NCI-H1694 (cell line): ENCODE measurements around the gene CYP26B1.
A peak's percentile ranks its signal among the peaks of the same experiment; 100 is the strongest.

Source experiments
- DNase-seq: peaks from one replicate; lab custom pipeline; 2025; lab: John Stamatoyannopoulos, UW

CYP26B1 gene

GRCh38 chr2:72141032-72141645 is 6.5 kb downstream of the CYP26B1 start:
- DNase-seq, result no peak

GRCh38 chr2:72140621-72140960 is 7.1 kb downstream of the CYP26B1 start:
- DNase-seq, result no peak

- DNase-seq, result no peak
Measured at GRCh38 chr2:72139874-72140620, 7.6 kb downstream of the CYP26B1 start.

GRCh38 chr2:72139471-72139873 is 8.2 kb downstream of the CYP26B1 start:
- DNase-seq, result no peak

GRCh38 chr2:72138921-72139381 is 8.7 kb downstream of the CYP26B1 start:
- no peak for DNase-seq

- DNase-seq, result no peak
Measured at GRCh38 chr2:72138011-72138881, 9.4 kb downstream of the CYP26B1 start.

GRCh38 chr2:72137498-72138010 is 10.1 kb downstream of the CYP26B1 start:
- DNase-seq, result peak; percentile 63

GRCh38 chr2:72136933-72137497 is 10.6 kb downstream of the CYP26B1 start:
- DNase-seq, result no peak

GRCh38 chr2:72136331-72136730 is 11.3 kb downstream of the CYP26B1 start:
- DNase-seq, result no peak

- no peak for DNase-seq
Measured at GRCh38 chr2:72135921-72136320, 11.7 kb downstream of the CYP26B1 start.

GRCh38 chr2:72134997-72135800 is 12.5 kb downstream of the CYP26B1 start:
- no peak for DNase-seq

- DNase-seq, result no peak
Measured at GRCh38 chr2:72134408-72134996, 13.2 kb downstream of the CYP26B1 start.

GRCh38 chr2:72133721-72134407 is 13.8 kb downstream of the CYP26B1 start:
- no peak for DNase-seq

GRCh38 chr2:72132981-72133720 is 14.5 kb downstream of the CYP26B1 start:
- DNase-seq, result no peak

GRCh38 chr2:72131916-72132841 is 15.5 kb downstream of the CYP26B1 start:
- DNase-seq, result no peak

- DNase-seq, result no peak
Measured at GRCh38 chr2:72131371-72131891, 16.2 kb downstream of the CYP26B1 start.

GRCh38 chr2:72130659-72131360 is 16.9 kb downstream of the CYP26B1 start:
- no peak for DNase-seq
